Measurements from ENCODE around the gene TAF3.
"Not testable (repeated sequence)": the region's sequence is repeated elsewhere in the genome, so short reads cannot be mapped to it uniquely, and the experiment has no call there.

The TAF3 gene

DNA sequence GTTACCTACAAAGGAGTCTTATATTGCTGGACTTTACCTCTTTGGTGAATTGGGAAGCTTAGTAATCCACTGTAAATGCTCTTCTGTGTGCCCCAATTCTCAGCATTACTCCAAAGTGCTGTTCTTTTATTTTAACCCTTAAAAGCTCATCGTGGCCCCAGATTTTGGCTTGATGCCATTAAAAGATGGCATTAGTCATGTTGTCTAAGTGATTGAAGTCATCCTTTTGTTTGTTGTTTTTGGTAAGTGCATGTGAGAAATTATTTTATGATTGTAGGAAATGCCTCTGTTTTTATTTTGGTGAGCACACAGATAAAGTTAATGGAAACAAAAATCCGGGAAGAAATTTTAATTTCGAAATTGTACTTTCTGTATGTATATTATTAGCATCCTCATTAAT lies 153.6 kb downstream of the TAF3 start:
- no peak for DNase-seq (ENCODE audit: low read depth in 2 of 2)

GRCh38 chr10:7972367-7972766 lies 154.1 kb downstream of the TAF3 start:
- DNase-seq (ENCODE audit: low read depth in 2 of 2), result no peak

- DNase-seq (ENCODE audit: low read depth in 2 of 2), result no peak
These were observed 161.9 kb downstream of the TAF3 start for GRCh38 chr10:7980196-7980595.

- DNase-seq (ENCODE audit: low read depth in 2 of 2), result no peak
These were observed 164.4 kb downstream of the TAF3 start for GRCh38 chr10:7982727-7983126.

GRCh38 chr10:7984325-7984724 lies 166.0 kb downstream of the TAF3 start:
- DNase-seq (ENCODE audit: low read depth in 2 of 2), result no peak

GRCh38 chr10:7984896-7985295 lies 166.6 kb downstream of the TAF3 start:
- DNase-seq (ENCODE audit: low read depth in 2 of 2), result no peak

DNA sequence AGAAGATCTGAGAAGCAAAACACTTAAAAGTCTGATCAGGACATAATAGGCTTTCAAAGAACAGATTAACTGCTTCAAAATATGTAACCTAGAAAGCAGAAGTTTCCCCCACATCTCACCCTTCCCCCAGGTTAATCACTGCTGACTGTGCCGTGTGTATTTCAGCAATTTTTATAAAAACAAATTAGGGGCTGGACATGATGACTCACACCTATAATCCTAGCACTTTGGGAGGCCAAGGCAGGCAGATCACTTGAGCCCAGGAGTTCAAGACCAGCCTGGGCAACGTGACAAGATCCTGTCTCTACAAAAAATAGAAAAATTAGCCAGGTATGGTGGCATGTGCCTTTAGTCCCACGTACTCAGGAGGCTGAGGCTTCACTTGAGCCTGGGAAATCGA lies 168.5 kb downstream of the TAF3 start:
- DNase-seq (ENCODE audit: low read depth in 2 of 2), result no peak

GRCh38 chr10:7988989-7989388 lies 170.7 kb downstream of the TAF3 start:
- DNase-seq (ENCODE audit: low read depth in 2 of 2), result no peak

DNA sequence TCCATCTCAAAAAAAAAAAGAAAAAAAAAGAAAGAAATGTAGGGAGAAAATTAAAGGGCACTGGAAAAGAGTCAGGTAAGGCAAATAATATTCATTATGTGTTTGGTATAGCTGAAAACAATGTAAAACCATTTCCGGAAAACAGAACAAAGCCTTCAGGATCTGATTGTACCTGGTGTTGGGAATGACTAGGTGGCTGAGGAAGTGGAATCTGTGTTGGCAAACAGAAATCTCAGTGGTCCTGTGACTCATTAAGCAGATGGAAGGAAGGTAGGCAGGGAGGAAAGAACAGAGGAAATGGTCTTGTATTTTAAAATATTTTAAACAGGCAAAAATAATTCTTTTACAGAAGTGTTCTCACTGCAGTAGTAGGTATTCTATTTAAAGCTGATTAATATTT lies 180.5 kb downstream of the TAF3 start:
- DNase-seq (ENCODE audit: low read depth in 2 of 2), result no peak

DNA sequence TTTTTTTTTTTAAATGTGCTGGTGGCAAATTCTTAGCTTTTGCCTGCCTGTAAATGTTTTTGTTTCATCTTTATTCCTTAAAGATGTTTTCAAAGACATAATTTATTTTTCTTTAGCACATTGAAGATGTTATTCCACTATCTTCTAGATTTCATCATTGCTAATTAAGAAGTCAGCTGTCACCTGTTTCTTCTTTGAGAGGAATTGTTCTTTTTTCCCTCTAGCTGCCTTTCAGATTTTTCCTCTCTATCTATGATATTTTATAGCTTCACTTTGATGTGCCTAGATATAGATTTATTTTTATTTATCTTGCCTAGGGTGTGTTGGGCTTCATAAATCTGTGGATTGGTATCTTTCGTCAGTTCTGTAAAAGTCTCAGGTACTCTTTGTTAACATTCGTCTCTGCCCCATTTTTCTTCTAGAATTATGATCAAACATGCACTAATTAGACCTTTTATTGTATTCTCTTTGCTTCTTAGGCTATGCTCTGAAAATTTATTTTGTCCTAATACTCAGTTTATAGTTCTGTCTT lies 186.2 kb downstream of the TAF3 start:
- no peak for DNase-seq (ENCODE audit: low read depth in 2 of 2)

- DNase-seq (ENCODE audit: low read depth in 2 of 2), result no peak
These were observed 188.1 kb downstream of the TAF3 start for GRCh38 chr10:8006274-8006999.

DNA sequence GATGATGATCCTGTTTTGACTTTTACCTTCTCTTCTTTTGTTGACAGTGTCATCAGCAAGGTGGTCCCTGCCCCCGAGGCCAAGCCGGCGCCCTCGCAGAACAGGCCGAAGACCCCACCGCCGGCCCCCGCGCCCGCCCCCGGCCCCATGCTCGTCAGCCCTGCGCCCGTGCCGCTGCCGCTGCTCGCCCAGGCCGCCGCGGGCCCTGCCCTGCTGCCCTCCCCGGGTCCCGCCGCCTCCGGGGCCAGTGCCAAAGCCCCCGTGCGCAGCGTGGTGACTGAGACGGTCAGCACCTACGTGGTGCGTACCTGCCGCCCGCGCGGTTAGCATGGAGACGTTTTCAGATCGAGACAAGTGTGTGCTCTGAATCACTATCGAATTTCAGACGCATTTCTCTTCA lies 190.7 kb downstream of the TAF3 start:
- DNase-seq (ENCODE audit: low read depth in 2 of 2), result no peak

GRCh38 chr10:8013006-8013405 lies 194.7 kb downstream of the TAF3 start:
- no peak for DNase-seq (ENCODE audit: low read depth in 2 of 2)

- no peak for DNase-seq (ENCODE audit: low read depth in 2 of 2)
These were observed 195.3 kb downstream of the TAF3 start for GRCh38 chr10:8013619-8014018.

- no peak for DNase-seq (ENCODE audit: low read depth in 2 of 2)
These were observed 196.3 kb downstream of the TAF3 start for GRCh38 chr10:8014649-8015048.

- no peak for DNase-seq (ENCODE audit: low read depth in 2 of 2)
These were observed 199.0 kb downstream of the TAF3 start for GRCh38 chr10:8017277-8017676.

- no peak for DNase-seq (ENCODE audit: low read depth in 2 of 2)
These were observed 205.0 kb downstream of the TAF3 start for GRCh38 chr10:8023321-8023720.

- DNase-seq (ENCODE audit: low read depth in 2 of 2), result no peak
These were observed 205.5 kb downstream of the TAF3 start for GRCh38 chr10:8023851-8024250.

DNA sequence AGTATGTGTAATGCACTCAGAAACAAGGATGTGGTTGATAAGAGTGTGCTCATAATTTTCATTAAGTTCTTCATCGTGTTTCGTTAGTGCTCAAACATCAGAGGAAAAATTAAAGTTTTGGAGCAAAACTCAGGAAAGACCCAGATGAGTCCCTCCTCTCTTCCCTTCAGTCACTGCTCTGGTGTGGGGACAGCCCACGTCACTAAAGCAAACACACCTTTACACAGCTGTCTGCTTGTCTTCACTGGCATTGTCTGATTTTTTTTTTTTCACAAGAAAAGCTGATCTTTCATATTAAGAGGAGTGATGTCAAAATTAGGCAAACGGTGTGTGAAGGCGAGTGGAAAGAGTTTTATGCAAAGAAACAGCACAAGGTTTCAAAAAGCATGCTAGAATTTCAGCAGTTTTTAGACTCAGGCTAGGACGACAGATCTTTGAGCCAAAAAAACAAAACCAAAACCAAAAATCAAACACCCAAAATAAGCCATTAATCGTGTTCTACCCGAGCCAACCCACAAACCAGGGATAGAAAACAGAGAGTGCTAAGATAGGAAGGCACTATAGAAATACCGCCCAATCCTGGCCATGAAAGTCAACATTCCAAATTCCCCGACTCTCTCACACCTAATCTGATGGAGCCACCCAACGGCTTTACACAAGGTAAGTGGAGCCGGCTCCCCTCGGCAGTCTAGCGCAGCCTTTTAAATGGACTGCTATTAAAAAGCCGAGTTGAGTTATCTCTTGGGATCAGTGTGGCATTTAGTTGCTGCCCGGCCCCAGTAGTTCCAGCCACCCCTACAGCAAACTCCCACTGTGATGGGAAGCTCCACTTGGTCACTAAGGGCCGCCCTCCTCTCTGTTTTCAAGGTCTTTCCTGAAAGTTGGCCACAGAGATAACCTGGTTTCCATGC lies 208.3 kb downstream of the TAF3 start:
- no peak for DNase-seq (ENCODE audit: low read depth in 2 of 2)

DNA sequence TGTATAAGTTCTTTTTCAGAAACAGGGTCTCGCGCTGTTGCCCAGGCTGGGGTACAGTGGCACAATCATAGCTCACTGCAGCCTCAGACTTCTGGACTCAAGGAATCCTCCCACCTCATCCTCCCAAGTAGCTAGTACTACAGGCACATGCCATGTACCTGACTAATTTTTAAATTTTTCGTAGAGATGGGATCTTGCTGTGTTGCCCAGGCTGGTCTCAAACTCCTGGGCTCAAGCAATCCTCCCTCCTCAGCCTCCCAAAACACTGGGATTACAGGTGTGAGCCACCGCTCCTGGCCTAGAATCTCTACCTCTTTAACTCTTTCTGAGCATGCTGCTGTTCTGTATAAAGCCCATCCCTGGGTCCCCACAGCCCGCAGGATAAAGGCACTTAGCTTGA lies 212.9 kb downstream of the TAF3 start:
- not testable (repeated sequence) for DNase-seq (ENCODE audit: low read depth in 2 of 2)

- DNase-seq (ENCODE audit: low read depth in 2 of 2), result no peak
These were observed 214.3 kb downstream of the TAF3 start for GRCh38 chr10:8032558-8032957.

GRCh38 chr10:8033812-8034465 lies 215.6 kb downstream of the TAF3 start:
- DNase-seq (ENCODE audit: low read depth in 2 of 2), result no peak

Data from stimulated activated CD8-positive, alpha-beta memory T cell treated with anti-CD3 and anti-CD28 coated beads, Interleukin-2, amount 100 ng/mL, for 1 hour (primary cell).